SK-N-SH (cell line): ENCODE data around the gene MSL1.

Experiments
- ELF1 ChIP-seq: IDR thresholded peaks from 2 replicates; pipeline ENCODE4 v1.4.0; 2012
- GABPA ChIP-seq: IDR thresholded peaks from 2 replicates; pipeline ENCODE4 v1.4.0; 2012; ENCODE audit warnings: low read depth, mild to moderate bottlenecking
- JUND ChIP-seq: IDR thresholded peaks from 2 replicates; pipeline ENCODE4 v1.4.0; 2012
- POLR2AphosphoS5 ChIP-seq: IDR thresholded peaks from 2 replicates; pipeline ENCODE4 v1.6.1; 2012; ENCODE audit warnings: low read depth, low read length
- SIN3A ChIP-seq: IDR thresholded peaks from 2 replicates; pipeline ENCODE4 v1.6.1; 2012; ENCODE audit warnings: low read depth, mild to moderate bottlenecking, low read length, moderate library complexity, borderline replicate concordance
- TAF1 ChIP-seq: IDR thresholded peaks from 2 replicates; pipeline ENCODE4 v1.6.1; 2012; ENCODE audit warnings: low read depth, mild to moderate bottlenecking, low read length, moderate library complexity, borderline replicate concordance
- TCF12 ChIP-seq: IDR thresholded peaks from 2 replicates; pipeline ENCODE4 v1.4.0; 2012
- TEAD4 ChIP-seq: IDR thresholded peaks from 2 replicates; pipeline ENCODE4 v1.4.0; 2012; ENCODE audit warnings: mild to moderate bottlenecking, borderline replicate concordance; ENCODE audit not compliant: insufficient read depth
- YY1 ChIP-seq: IDR thresholded peaks from 2 replicates; pipeline ENCODE4 v1.4.0; 2012; ENCODE audit warnings: low read depth, mild to moderate bottlenecking
- TF ChIP-seq, protein P1 (sequence below): fragments of 200-600 bp; sonication (generic); IDR thresholded peaks from 2 replicates; pipeline ENCODE4 v1.6.1; 2017; ENCODE audit warnings: antibody characterized with exemption, mild to moderate bottlenecking, moderate library complexity
- TF ChIP-seq, protein P2 (sequence below): IDR thresholded peaks from 2 replicates; pipeline ENCODE4 v1.4.0; 2012; ENCODE audit warnings: low read depth, borderline replicate concordance
- TF ChIP-seq, protein P3 (sequence below): fragments of 150-350 bp; IDR thresholded peaks from 2 replicates; pipeline ENCODE4 v1.6.1; 2017; ENCODE audit warnings: antibody characterized with exemption, low read length, low read depth, borderline replicate concordance
- TF ChIP-seq, protein P4 (sequence below): IDR thresholded peaks from 2 replicates; pipeline ENCODE4; 2012

DNA sequence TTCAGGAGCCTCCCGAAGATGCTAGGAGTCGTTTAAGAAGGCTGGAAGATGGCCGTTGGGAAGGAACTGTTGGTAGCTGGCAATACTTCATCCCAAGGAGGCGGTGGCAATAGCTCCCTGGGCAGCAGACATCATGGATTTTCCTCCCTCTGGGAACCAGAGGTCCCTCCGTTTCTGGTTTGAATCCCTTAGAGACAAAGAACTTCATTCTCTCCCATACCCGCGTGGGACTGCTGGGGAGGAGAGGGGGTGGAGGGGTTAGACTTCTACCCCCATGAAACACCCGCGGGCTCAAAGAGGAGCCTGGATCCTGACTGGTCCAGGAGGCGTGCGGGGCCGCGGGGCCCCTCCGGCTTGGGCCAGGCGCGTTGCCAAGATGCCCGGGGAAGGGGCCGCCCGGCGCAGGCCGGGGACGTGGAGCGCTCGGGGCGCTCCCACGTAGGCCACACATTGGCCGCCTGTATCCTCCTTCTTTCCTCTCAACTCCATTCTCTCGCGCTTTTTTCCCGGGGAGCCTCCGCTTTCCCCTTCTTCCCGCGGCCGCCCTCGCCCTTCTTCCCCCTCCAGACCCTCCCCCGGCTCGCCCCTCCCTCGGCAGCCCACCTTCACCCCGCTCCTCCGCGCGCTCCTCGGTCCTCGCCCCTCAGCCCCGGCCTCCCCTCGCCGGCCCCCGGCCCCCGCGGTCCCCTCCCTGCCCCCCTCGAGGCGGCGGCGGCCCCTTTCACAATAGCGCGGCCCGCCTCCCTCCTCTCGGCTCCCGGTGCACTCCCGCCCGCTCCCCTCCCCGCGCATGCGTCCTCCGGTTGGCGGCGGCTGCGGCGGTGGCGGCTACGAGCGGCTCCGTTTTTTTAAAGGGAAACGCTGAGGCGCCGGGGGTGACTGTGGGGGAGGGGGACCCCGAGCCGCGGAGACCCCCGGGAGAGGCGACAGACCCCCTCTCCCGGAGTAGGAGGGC lies at the start of gene MSL1:
- TF ChIP-seq, protein P1, sequence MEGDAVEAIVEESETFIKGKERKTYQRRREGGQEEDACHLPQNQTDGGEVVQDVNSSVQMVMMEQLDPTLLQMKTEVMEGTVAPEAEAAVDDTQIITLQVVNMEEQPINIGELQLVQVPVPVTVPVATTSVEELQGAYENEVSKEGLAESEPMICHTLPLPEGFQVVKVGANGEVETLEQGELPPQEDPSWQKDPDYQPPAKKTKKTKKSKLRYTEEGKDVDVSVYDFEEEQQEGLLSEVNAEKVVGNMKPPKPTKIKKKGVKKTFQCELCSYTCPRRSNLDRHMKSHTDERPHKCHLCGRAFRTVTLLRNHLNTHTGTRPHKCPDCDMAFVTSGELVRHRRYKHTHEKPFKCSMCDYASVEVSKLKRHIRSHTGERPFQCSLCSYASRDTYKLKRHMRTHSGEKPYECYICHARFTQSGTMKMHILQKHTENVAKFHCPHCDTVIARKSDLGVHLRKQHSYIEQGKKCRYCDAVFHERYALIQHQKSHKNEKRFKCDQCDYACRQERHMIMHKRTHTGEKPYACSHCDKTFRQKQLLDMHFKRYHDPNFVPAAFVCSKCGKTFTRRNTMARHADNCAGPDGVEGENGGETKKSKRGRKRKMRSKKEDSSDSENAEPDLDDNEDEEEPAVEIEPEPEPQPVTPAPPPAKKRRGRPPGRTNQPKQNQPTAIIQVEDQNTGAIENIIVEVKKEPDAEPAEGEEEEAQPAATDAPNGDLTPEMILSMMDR, result no peak
- TF ChIP-seq, protein P2, sequence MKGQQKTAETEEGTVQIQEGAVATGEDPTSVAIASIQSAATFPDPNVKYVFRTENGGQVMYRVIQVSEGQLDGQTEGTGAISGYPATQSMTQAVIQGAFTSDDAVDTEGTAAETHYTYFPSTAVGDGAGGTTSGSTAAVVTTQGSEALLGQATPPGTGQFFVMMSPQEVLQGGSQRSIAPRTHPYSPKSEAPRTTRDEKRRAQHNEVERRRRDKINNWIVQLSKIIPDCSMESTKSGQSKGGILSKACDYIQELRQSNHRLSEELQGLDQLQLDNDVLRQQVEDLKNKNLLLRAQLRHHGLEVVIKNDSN, result no peak
- peak; percentile 51 for TF ChIP-seq TAF1
- TF ChIP-seq TEAD4, result no peak
- TF ChIP-seq, protein P3, sequence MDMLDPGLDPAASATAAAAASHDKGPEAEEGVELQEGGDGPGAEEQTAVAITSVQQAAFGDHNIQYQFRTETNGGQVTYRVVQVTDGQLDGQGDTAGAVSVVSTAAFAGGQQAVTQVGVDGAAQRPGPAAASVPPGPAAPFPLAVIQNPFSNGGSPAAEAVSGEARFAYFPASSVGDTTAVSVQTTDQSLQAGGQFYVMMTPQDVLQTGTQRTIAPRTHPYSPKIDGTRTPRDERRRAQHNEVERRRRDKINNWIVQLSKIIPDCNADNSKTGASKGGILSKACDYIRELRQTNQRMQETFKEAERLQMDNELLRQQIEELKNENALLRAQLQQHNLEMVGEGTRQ, result no peak
- TF ChIP-seq POLR2AphosphoS5, result 0 out of 2 replicates have a peak, but pooled peaks have one; percentile 43
- peak; percentile 58; the same call in 1 of the 2 replicates for TF ChIP-seq YY1
- TF ChIP-seq TCF12, result no peak
- TF ChIP-seq ELF1, result no peak
- TF ChIP-seq GABPA, result no peak
- no peak for TF ChIP-seq SIN3A
- no peak for TF ChIP-seq JUND
- TF ChIP-seq, protein P4, sequence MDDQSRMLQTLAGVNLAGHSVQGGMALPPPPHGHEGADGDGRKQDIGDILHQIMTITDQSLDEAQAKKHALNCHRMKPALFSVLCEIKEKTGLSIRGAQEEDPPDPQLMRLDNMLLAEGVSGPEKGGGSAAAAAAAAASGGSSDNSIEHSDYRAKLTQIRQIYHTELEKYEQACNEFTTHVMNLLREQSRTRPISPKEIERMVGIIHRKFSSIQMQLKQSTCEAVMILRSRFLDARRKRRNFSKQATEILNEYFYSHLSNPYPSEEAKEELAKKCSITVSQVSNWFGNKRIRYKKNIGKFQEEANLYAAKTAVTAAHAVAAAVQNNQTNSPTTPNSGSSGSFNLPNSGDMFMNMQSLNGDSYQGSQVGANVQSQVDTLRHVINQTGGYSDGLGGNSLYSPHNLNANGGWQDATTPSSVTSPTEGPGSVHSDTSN, result no peak; the same call in 1 of the 2 replicates
